Stimulated activated CD4-positive, alpha-beta T cell treated with anti-CD3 and anti-CD28 coated beads, Interleukin-2, amount 100 ng/mL, for 24 hours (primary cell): ENCODE results near the gene B3GNT8.
A peak's percentile ranks its signal among the peaks of the same experiment; 100 is the strongest.
"Not testable (repeated sequence)": the region's sequence is repeated elsewhere in the genome, so short reads cannot be mapped to it uniquely, and the experiment has no call there.

Experiments used
- DNase-seq, 2 donors: peaks; one replicate each; pipeline ENCODE4 v3.0.0-alpha.2; 2020

Gene B3GNT8

DNA sequence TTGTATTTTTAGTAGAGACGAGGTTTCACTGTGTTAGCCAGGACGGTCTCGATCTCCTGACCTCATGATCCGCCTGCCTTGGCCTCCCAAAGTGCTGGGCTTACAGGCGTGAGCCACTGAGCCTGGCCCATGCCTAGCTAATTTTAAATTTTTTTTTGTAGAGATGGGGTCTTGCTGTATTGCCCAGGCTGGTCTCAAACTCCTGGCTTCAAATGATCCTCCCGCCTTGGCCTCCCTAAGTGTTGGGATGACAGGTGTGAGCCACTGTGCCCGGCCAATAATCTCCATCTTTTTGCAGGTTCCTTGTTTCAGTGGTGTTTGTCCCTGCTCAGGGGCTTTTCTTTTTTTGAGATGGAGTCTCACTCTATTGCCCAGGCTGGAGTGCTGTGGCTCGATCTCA is 45.6 kb downstream of the B3GNT8 start:
- not testable (repeated sequence) for DNase-seq

DNA sequence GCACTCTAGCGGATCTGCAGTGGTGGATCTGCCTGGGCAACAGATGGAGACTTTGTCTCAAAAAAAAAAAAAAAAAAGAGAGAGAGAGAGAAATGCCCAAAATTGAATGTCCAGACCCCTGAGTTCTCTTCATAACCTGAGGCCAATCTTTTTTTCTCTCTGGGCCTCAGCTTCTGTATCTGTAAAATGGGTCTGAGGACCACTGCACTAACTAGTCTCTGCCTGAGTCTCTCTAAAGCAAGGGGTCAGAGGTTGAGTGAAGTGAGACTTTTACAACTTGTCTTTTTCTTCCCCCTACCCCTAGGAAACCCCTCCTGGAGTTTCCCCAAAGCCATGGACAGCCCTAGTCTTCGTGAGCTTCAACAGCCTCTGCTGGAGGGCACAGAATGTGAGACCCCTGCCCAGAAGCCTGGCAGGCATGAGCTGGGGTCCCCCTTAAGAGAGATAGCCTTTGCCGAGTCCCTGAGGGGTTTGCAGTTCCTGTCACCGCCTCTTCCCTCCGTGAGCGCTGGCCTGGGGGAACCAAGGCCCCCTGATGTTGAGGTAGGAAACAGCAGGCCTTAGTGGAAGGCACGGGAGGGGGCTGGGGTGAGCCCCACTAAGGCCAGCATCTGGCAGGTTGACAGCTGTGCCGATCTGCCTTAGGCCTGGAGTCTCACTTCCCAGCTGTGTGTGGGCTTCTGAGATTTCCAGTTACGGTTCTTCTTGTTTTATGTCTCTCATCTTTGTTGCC is 49.0 kb downstream of the B3GNT8 start:
- no peak for DNase-seq

DNA sequence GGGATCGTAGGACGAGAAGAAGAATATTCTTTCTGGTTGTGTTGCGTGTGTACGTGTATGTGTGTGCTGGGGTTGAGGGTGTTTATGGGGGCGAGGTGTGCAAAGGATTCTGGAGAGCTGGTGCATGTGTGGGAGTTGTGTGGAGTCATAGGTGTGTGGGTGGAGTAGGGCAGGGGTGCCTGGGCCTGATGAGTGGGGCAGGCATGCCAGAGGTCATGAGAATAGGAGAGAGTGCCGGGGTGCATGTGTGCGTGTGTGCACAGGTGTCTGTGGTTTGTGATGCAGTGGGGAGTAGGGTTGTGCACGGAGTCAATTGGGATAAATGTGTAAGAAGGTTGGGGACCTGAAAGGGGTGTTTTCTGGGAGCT is 50.2 kb downstream of the B3GNT8 start:
- peak in 1 of 2 donors; percentile 31 for DNase-seq

DNA sequence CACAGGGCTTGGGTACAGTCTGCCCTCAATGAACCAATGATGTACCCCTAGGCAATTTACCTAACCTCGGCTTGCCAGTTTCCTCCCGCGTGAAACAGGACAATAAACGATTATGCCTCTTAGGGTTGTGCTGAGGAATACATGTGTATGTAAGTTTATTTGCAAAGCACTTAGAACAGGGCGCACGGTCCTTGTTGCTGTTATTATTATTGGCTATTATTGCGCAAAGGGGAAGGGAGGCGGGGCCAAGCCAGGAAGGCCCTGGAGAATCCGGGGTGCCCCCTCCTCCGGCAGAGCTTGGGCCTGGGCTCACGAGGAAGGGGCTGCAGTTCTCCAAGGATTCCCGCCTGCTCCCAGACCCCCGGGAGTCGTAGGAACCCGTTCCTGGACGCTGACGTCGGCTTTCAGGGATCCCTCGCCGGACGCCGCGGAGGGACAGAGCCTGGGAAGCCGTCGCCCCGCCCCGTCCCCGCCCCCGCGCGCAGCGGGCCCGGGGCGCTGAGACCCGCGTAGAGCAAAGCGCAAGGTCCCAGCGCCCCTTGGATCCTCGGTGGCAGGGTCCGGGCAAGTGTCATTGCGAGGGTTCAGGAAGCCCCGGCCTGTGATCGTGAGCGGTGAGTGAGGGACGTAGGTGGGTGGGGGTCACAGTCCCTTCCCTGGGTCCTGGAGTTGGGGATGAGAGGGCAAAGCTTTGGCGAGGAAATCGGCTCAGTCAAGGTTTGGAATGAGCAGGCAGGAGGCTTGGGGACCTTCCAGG is 50.8 kb downstream of the B3GNT8 start, which contains the start of gene TMEM91:
TSS of gene TMEM91 (plus strand) at position 293 of the 757 bp plus-strand sequence. CDS start 1,777 bp downstream, outside the sequence.
- DNase-seq = peak in 1 of 2 donors; percentile 32
